ENCODE data around the gene AMBP.
"Not testable (repeated sequence)": the region's sequence is repeated elsewhere in the genome, so short reads cannot be mapped to it uniquely, and the experiment has no call there.

The AMBP gene

DNA sequence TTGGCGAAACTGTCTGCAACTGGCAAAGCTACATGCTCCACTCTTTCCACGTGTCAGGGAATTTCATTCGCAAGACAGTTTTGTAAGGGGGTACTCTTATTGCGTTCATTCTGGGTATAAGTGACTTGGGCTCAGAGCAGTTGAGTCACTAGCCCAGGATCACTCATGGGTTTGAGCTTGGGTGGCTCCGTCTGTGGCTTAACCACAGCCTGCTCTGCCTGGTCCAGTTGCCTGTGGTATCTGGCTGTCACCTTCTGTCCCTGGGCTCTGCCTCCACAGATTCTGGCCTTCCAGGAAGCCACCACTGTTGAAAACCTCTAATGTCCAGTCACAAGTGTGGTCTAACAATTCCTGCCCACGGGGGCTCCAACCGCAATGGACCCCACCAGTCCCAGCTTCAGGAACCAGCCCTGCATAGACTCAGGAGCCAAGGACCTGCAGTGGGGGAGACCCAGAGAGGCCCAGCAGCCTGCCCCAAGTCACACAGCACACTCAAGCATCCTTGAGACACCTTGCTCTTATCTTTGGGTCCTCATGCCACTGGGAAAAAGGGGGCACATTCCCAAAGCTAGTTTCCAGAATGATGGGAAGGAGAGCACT lies 10.6 kb upstream of the AMBP start:
- no peak overlapping the region for H3K4me3 ChIP-seq (ENCODE audit: low read length)
- no peak for DNase-seq (ENCODE audit: low read depth)
- TF ChIP-seq, protein P1, sequence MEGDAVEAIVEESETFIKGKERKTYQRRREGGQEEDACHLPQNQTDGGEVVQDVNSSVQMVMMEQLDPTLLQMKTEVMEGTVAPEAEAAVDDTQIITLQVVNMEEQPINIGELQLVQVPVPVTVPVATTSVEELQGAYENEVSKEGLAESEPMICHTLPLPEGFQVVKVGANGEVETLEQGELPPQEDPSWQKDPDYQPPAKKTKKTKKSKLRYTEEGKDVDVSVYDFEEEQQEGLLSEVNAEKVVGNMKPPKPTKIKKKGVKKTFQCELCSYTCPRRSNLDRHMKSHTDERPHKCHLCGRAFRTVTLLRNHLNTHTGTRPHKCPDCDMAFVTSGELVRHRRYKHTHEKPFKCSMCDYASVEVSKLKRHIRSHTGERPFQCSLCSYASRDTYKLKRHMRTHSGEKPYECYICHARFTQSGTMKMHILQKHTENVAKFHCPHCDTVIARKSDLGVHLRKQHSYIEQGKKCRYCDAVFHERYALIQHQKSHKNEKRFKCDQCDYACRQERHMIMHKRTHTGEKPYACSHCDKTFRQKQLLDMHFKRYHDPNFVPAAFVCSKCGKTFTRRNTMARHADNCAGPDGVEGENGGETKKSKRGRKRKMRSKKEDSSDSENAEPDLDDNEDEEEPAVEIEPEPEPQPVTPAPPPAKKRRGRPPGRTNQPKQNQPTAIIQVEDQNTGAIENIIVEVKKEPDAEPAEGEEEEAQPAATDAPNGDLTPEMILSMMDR (conservative IDR thresholded peaks at IDR 0.05; ENCODE audit: low read length), result no peak

DNA sequence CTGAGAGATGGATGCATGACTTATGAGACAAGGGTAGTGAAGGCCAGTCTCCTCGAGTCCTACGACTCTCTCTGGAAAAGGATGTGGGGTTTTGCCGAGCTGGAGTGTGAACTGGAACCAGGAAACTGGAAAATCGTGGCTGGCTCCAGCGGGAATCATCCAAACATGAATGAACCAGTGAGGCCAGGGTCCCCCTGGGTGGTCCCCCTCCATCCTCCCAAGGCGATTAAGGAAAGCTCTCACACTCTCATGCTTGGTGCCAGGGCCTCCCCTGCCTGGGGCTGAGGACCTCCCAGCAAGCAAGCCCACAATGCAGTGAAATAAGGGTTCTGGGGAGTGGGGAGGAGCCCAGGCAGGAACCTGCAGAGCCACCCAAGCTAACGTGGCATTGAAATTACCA lies 9.6 kb upstream of the AMBP start:
- no peak for DNase-seq (ENCODE audit: low read depth)
- TF ChIP-seq, protein P1 (conservative IDR thresholded peaks at IDR 0.05; ENCODE audit: low read length), result no peak
- H3K4me3 ChIP-seq (ENCODE audit: low read length), result no peak overlapping the region

DNA sequence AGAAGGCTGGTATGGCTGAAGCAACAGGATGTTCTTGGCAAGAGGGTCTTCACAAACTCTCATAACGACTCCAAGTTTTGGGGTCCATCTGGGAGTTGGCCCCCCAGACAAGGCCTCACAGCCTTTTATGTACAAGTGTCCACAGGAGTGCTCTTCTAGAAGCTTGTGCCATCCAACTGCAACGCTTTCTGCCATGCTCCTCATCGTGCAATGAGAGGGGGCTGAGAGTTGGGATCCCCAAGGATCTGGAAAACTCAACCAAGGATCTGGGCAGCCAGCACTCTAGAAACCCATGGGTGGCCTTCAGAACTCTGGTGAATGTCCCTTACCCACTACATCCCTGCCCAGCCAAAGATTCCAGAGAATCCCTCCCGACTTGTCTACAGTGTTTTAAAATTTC lies 8.5 kb upstream of the AMBP start:
- H3K4me3 ChIP-seq (ENCODE audit: low read length), result no peak overlapping the region
- no peak for DNase-seq (ENCODE audit: low read depth)
- TF ChIP-seq, protein P1 (conservative IDR thresholded peaks at IDR 0.05; ENCODE audit: low read length), result no peak

DNA sequence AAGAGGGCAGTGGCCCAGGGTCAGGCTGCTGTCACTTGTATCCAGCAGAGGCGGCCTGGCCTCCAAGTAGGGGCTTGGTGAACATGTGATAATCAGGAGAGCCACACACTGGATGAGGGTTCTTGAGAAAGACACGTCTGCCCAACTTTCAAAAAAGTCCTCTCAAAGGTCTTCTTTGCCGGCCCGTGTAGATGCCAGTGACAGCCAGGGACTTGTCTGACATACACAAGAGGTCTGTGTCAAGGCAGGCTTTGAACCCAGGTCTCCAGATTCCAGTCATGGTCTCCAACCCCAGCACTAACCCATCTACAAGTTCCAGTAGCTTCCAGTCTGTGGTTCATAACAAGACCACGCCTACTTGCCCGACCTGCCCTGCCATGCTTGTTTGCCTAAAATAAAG lies 7.9 kb upstream of the AMBP start:
- DNase-seq (ENCODE audit: low read depth), result no peak
- no peak overlapping the region for H3K4me3 ChIP-seq (ENCODE audit: low read length)
- TF ChIP-seq, protein P1 (conservative IDR thresholded peaks at IDR 0.05; ENCODE audit: low read length), result no peak

DNA sequence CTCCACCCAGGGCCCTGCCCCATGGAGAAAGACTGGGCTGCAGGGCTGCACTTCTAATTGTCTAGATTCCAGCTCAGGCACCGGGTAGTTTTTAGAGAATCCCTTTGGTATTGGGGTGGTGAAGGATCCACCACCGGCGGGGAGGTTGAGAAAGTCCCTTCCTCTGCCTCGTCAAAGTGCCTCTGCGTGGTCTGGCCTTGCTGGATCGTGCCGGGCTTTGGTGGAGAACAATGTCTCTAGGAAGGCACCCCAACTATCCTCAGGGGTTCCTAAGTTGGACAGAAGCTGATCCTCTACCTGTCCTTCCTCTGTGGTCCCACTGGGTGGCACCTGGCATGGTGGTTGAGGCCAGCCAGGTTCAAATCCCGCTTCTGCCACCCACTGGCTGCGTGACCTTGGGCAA lies 7.3 kb upstream of the AMBP start:
- H3K4me3 ChIP-seq (ENCODE audit: low read length), result no peak overlapping the region
- TF ChIP-seq, protein P1 (conservative IDR thresholded peaks at IDR 0.05; ENCODE audit: low read length), result no peak
- DNase-seq (ENCODE audit: low read depth), result no peak

DNA sequence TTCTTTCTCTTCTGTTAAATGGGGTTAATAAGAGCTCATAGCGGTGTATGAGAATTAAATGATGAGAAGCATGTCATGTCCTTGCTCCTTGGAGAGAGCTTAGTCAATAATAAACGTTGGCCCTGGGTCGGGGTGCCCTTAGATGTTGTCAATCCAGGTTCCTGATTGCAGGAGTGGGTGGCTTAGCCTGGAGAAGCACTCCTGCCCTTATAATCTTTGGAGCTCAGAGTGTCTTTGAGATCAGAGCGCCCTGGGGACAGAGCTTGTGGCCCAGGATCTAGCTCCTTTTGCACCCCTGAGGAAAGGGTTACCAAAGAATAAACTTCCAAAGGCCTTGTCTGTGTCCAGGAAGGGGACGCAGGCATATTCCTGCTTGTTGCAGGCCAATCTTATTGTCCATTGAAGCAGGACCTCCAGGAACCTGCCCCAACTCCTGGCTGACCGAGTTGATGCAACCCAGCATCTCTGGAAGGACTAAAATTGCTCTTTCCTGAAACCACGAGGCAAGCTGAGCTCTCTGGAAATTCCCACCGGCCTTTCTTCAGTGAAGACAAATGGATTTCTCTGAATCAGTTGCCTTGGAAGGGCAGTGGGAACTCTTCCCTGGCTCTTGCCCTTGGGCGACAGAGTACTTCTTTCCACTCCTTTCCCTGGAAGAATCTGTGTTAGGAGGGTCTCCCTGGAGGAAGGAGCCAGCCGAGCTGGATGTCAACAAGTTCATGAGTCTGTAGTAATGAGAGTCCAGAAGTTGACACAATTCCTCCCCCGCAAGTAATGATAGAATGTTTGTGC lies 6.4 kb upstream of the AMBP start:
- TF ChIP-seq, protein P1 (conservative IDR thresholded peaks at IDR 0.05; ENCODE audit: low read length), result no peak
- no peak for DNase-seq (ENCODE audit: low read depth)
- no peak overlapping the region for H3K4me3 ChIP-seq (ENCODE audit: low read length)

DNA sequence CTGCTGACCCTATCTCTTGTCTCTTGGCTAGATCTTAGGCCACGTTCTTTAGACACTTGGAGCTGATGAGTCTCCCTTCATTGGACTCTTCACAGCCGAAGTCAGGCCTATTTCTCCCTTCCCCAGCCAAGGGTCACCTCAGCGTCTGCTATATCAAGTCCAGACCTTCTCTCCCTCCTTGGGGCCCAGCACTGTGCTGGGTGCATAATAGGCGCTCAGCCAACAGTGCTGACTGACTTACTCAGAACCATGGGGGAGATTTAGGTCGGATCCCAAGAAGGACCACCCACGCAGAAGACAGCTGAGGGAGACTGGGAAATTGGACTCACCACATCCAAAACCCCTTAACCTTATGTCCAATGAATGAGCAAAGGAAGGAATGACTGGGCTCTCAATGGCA lies 5.6 kb upstream of the AMBP start:
- H3K4me3 ChIP-seq (ENCODE audit: low read length), result no peak overlapping the region
- TF ChIP-seq, protein P1 (conservative IDR thresholded peaks at IDR 0.05; ENCODE audit: low read length), result no peak
- no peak for DNase-seq (ENCODE audit: low read depth)

DNA sequence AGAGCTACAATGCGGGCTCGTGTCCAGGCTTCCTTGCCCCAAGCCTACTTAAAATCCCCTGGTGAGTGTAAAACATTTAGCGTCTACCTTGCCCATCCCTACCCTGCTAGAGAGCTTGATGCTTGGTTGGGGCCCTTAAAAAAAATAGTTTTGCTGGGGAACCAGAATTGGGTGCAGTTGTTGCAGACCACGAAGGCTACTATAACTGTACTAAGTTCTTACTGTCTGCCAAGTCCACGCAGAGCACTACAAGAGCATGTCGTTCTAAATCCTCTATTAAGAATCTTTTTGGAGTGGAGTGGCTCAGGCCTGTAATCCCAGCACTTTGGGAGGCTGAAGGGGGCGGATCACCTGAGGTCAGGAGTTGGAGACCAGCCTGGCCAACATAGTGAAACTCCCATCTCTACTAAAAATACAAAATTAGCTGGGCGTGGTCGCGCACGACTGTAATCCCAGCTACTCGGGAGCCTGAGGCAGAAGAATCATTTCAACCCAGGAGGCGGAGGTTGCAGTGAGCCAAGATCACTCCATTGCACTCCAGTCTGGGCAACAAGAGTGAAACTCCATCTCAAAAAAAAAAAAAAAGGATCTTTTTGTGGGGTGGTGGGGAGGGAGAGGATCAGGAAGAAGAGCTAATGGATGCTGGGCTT lies 4.8 kb upstream of the AMBP start:
- H3K4me3 ChIP-seq (ENCODE audit: low read length); DNase-seq (ENCODE audit: low read depth): not testable (repeated sequence)
